Right renal cortex interstitium (tissue), 3 donors: ENCODE measurements around the gene CCL7. TPM values are rescaled to one million over a fixed set of nuclear protein-coding genes. Genes with fewer than 3 reads are reported as not detected.

ENCODE experiments used
- DNase-seq, 3 donors: peaks; one replicate each; pipeline ENCODE4 v3.0.0-alpha.2; 2013; ENCODE audit warnings: low read depth in 3 of 3, low spot score in 2 of 3
- polyA plus RNA-seq, 3 donors: library from polyadenylated mRNA; unstranded; fragments of 120-200 nt; gene quantifications; one replicate each; pipeline ENCODE4 v1.2.1, GENCODE V29; 2013; ENCODE audit not compliant: insufficient read length in 3 of 3

The CCL7 gene
- polyA plus RNA-seq, 3 donors, result not detected

- no peak for DNase-seq
These were observed 13.6 kb downstream of the CCL7 start for GRCh38 chr17:34283571-34283970.

GRCh38 chr17:34285286-34285792 lies 15.3 kb downstream of the CCL7 start, which contains the start of gene CCL11:
Gene CCL11 (plus strand): TSS chr17:34285742. CDS start chr17:34285809, 67 bp downstream.
- peak in 2 of 3 donors; percentile 27 for DNase-seq

GRCh38 chr17:34287875-34288274 lies 17.9 kb downstream of the CCL7 start:
- no peak for DNase-seq

- no peak for DNase-seq
These were observed 20.6 kb downstream of the CCL7 start for GRCh38 chr17:34290586-34290985.

GRCh38 chr17:34291721-34292348 lies 21.8 kb downstream of the CCL7 start:
- no peak for DNase-seq

- DNase-seq, result no peak
These were observed 29.0 kb downstream of the CCL7 start for GRCh38 chr17:34299027-34299426.

GRCh38 chr17:34299956-34300577 lies 30.0 kb downstream of the CCL7 start:
- no peak for DNase-seq

- no peak for DNase-seq
These were observed 30.8 kb downstream of the CCL7 start for GRCh38 chr17:34300652-34301370.

GRCh38 chr17:34301986-34302385 lies 32.0 kb downstream of the CCL7 start:
- DNase-seq, result no peak

- no peak for DNase-seq
These were observed 32.6 kb downstream of the CCL7 start for GRCh38 chr17:34302636-34303035.

- DNase-seq, result no peak
These were observed 33.6 kb downstream of the CCL7 start for GRCh38 chr17:34303606-34304005.

- DNase-seq, result no peak
These were observed 35.0 kb downstream of the CCL7 start for GRCh38 chr17:34305061-34305460.

- no peak for DNase-seq
These were observed 35.6 kb downstream of the CCL7 start for GRCh38 chr17:34305606-34306005.

GRCh38 chr17:34306466-34306865 lies 36.4 kb downstream of the CCL7 start:
- DNase-seq, result no peak

GRCh38 chr17:34307110-34307509 lies 37.1 kb downstream of the CCL7 start:
- no peak for DNase-seq

GRCh38 chr17:34308371-34308770 lies 38.4 kb downstream of the CCL7 start:
- DNase-seq, result no peak

GRCh38 chr17:34311291-34311690 lies 41.3 kb downstream of the CCL7 start:
- DNase-seq, result no peak

- peak; percentile 37 to 58 (median 45) for DNase-seq
These were observed 42.1 kb downstream of the CCL7 start for GRCh38 chr17:34312080-34312479.

GRCh38 chr17:34313164-34313563 lies 43.1 kb downstream of the CCL7 start:
- DNase-seq, result no peak

GRCh38 chr17:34314279-34314678 lies 44.3 kb downstream of the CCL7 start:
- no peak for DNase-seq

GRCh38 chr17:34318474-34318873 lies 48.5 kb downstream of the CCL7 start:
- no peak for DNase-seq

- DNase-seq, result no peak
These were observed 49.0 kb downstream of the CCL7 start, which contains the start of gene CCL8 for GRCh38 chr17:34319039-34319483. Gene CCL8 (plus strand): TSS chr17:34319435. CDS start chr17:34319502, 67 bp downstream.
